Effector memory CD4-positive, alpha-beta T cell (primary cell): Measurements from ENCODE around the gene SMIM23.

Source experiments
- DNase-seq, 3 donors: peaks; one replicate each; pipeline ENCODE4 v3.0.0-alpha.2; 2020
- H3K27ac ChIP-seq: 2 replicates; pipeline ENCODE4 v1.7.0; 2013; ENCODE audit warnings: mild to moderate bottlenecking, low read length, moderate library complexity; ENCODE audit not compliant: insufficient read depth, poor library complexity, severe bottlenecking
- H3K27me3 ChIP-seq: replicated peaks from 2 replicates; pipeline ENCODE4 v1.7.0; 2013; ENCODE audit warnings: mild to moderate bottlenecking, low read length; ENCODE audit not compliant: insufficient read depth, control insufficient read depth, poor library complexity, severe bottlenecking
- H3K36me3 ChIP-seq: 2 replicates; pipeline ENCODE4 v1.7.0; 2013; ENCODE audit warnings: mild to moderate bottlenecking, low read length, moderate library complexity; ENCODE audit not compliant: control insufficient read depth, insufficient read depth
- H3K4me1 ChIP-seq: 2 replicates; pipeline ENCODE4 v1.7.0; 2013; ENCODE audit warnings: low read length, mild to moderate bottlenecking; ENCODE audit not compliant: control insufficient read depth, insufficient read depth, poor library complexity, severe bottlenecking
- H3K4me3 ChIP-seq: 2 replicates; pipeline ENCODE4 v1.7.0; 2013; ENCODE audit warnings: low read length, low read depth, mild to moderate bottlenecking; ENCODE audit not compliant: insufficient read depth, poor library complexity, severe bottlenecking
- H3K9me3 ChIP-seq: 2 replicates; pipeline ENCODE4 v1.7.0; 2013; ENCODE audit warnings: mild to moderate bottlenecking, low read length, moderate library complexity; ENCODE audit not compliant: control insufficient read depth

SMIM23 gene

DNA sequence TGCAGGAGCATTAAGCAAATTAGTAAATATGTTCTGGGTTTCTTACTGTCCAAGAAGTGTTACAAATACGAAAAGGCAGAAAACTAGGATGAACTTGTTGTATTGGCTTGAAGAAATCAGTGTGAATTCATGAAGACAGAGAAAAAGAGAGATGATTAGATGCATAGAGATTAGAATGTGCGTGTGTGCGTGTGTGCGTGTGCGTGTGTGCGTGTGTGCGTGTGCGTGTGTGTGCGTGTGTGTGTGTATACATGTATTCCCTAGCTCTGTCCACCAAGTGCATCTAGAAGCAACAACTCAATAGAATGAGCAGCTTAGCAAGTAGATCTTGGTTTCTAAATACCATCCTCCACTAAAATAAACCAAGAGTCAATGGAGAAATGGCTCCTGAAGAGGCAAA, 41.5 kb downstream of the SMIM23 start:
- no peaks in the 10 kb centered on the region for H3K27me3 ChIP-seq
- H3K27ac ChIP-seq: no peak overlapping the region
- DNase-seq: no peak
- no peaks in the 10 kb centered on the region for H3K36me3 ChIP-seq
- no peaks in the 10 kb centered on the region for H3K9me3 ChIP-seq
- no peak overlapping the region for H3K4me3 ChIP-seq
- no peaks in the 10 kb centered on the region for H3K4me1 ChIP-seq

DNA sequence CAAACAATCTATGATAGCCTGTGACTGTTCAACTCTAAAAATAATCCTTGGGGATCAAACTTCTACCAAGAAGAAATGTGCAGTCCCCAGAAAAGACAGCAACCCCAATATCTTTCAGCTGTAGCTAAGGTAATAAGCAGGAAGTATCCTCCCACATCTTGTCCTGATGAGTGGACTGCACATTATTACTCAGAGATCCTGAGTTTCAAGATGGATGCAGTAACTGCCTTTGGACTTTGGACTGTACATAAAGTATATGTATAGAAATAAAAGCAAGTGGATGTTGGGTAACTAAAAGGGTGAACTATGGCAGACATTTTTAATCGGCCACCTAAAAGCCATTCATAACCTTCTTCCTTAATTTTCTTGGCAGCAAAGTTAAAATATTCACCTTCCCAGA, 45.1 kb downstream of the SMIM23 start:
- H3K4me1 ChIP-seq: no peaks in the 10 kb centered on the region
- no peaks in the 10 kb centered on the region for H3K27me3 ChIP-seq
- H3K4me3 ChIP-seq: no peak overlapping the region
- no peak overlapping the region for H3K27ac ChIP-seq
- no peaks in the 10 kb centered on the region for H3K9me3 ChIP-seq
- DNase-seq: no peak
- H3K36me3 ChIP-seq: no peaks in the 10 kb centered on the region

DNA sequence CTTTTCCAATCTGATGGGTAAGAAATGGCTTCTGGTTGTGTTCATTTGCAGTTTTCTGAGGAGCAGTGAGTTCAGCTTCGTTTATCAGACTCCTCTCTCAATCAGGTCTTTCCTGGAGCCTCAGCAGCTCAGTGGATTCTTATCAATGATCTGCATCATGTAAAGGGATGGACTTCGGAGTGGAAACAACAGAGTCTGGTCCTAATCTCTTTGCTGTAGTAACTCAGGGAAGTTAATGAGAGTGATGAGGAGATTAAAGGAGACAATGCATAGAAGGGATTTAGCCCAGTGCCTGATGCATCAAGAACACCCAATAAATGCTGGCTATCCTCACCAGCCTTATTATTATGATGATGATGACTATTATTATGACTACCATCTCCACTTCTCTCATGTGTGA, 47.2 kb downstream of the SMIM23 start:
- H3K4me3 ChIP-seq: no peak overlapping the region
- no peaks in the 10 kb centered on the region for H3K9me3 ChIP-seq
- H3K4me1 ChIP-seq: no peaks in the 10 kb centered on the region
- H3K36me3 ChIP-seq: no peaks in the 10 kb centered on the region
- no peak overlapping the region for H3K27ac ChIP-seq
- H3K27me3 ChIP-seq: no peaks in the 10 kb centered on the region
- DNase-seq: no peak

DNA sequence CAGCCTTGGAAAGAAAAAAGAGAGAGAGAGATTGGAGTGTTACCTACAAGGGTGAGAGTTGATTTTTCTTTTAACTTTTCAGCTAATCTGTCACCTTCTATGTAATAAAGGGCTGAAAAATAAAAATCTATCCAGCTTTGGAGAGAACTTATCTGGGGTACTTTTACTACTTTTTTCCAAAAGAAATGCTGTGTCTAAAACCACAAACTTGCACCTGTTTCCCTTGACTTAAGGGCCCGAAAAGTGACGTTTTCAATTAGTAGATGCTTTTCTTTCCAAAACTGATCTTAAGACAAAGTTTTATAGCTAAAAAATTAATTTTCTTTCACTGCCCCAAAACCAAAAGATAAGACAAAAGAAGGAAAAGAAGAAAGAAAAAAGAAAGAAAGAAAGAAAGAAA, 48.8 kb downstream of the SMIM23 start:
- DNase-seq: no peak
- Histone ChIP-seq H3K27me3 (no peaks in the 10 kb centered on the region), H3K36me3 (no peaks in the 10 kb centered on the region), H3K9me3 (no peaks in the 10 kb centered on the region), H3K4me1 (no peaks in the 10 kb centered on the region), H3K27ac (no peak overlapping the region), H3K4me3 (no peak overlapping the region)

DNA sequence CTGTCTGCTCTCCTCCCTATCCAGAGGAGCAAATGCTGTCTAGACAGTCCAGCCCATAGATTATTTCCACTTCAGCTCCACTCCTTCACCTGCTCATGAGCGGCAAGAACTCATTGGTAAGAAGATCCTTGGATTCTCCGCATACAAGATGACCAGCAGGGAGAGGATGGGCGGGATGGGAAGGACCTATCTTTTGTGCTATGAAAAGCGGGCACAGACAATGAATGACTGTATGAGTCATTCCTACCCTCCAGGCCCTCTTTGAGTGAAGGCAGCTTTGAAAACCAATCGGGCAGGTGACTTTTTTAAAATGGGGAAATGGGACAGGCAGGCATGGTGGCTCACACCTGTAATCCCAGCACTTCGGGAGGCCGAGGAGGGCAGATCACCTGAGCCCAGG, 49.4 kb downstream of the SMIM23 start:
- no peaks in the 10 kb centered on the region for H3K36me3 ChIP-seq

DNA sequence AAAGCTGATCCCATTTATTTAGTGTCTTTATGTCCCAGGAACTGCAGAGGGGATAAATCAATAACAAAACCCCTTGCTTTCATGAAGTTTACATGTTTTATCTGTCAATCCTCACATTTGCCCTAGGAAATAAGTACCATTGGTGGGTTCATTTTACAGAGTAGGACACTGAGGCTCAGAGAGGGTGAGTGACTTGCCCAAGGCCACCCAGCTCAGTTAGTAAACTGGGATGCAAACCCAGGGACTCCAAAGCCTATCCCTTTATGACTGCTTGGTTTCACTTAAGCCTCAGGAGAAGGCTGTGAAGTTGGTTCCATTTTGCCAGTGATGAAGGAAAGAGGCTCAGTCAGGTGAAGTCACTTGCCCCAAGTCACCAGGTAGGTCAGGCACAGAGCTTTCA, 51.9 kb downstream of the SMIM23 start:
- H3K27me3 ChIP-seq: no peaks in the 10 kb centered on the region
- no peak for DNase-seq
- no peak overlapping the region for H3K27ac ChIP-seq
- no peak overlapping the region for H3K4me3 ChIP-seq
- H3K4me1 ChIP-seq: no peaks in the 10 kb centered on the region
- no peaks in the 10 kb centered on the region for H3K36me3 ChIP-seq
- H3K9me3 ChIP-seq: no peaks in the 10 kb centered on the region

More for the DNA sequence above, 49.4 kb downstream of the SMIM23 start:
- no peaks in the 10 kb centered on the region for H3K9me3 ChIP-seq
- no peak for DNase-seq
- H3K4me3 ChIP-seq: no peak overlapping the region
- no peaks in the 10 kb centered on the region for H3K4me1 ChIP-seq
- H3K27me3 ChIP-seq: no peaks in the 10 kb centered on the region
- no peak overlapping the region for H3K27ac ChIP-seq

DNA sequence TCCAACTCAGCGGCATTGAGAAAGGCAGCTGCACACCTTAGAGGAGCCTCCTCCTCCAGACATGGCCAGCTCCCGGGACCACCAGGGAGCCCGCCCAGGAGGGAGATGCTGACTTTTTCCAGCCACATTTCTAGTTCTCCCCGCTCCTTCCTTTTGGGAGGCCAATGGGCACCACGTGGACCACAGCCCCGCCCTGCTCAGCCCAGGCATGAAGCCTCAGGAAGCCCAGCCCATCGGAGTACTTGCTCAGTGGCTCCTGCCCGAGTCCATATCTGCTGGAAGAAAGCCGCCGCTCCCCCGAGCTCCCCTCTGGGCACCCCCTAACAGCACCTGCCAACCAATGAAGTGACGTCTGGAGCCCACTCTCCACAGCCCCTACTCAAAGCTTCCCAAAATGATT, 52.4 kb downstream of the SMIM23 start:
- no peaks in the 10 kb centered on the region for H3K27me3 ChIP-seq
- no peaks in the 10 kb centered on the region for H3K4me1 ChIP-seq
- no peak overlapping the region for H3K4me3 ChIP-seq
- no peak for DNase-seq
- no peaks in the 10 kb centered on the region for H3K9me3 ChIP-seq
- H3K27ac ChIP-seq: no peak overlapping the region
- H3K36me3 ChIP-seq: no peaks in the 10 kb centered on the region

DNA sequence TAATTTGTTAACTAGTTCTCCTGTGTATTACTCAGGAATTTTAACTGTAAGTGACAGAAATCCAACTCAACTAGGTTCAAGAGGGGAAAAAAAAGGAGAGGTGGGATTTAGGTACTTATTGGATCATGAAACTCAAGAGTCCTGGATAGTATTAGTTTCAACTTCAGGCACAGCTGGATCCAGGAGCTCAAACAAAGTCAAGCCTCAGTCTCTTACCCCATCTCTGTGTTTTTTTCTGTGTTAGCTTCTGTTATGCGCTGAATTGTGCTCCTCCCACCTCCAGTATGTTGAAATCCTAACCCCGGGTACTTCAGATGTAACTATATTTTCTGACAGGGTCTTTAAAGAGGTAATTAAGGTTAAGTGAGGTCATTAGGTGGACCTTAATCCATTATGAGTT, 53.5 kb downstream of the SMIM23 start:
- H3K27me3 ChIP-seq: no peaks in the 10 kb centered on the region
- H3K9me3 ChIP-seq: no peaks in the 10 kb centered on the region
- no peak overlapping the region for H3K4me3 ChIP-seq
- no peak for DNase-seq
- no peaks in the 10 kb centered on the region for H3K4me1 ChIP-seq
- H3K27ac ChIP-seq: no peak overlapping the region
- no peaks in the 10 kb centered on the region for H3K36me3 ChIP-seq

DNA sequence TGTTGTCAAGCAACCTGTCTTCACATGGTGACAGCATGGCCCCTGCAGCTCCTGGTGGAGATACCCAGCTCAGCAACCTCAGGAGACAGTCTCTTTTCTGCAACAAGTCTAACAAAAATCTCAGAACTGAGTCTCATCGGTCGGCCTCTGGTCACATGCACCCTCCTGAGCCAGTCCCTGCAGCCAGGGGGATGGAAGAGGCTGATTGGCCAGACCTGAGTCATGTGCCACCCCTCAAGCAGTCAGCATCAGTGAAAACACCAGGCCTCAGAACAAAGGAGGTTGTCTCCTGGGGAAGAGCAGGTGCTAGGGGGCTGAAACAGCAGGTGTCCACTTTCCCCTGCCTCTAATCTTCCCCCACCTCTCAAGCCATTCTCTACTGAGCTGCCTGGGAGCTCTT, 54.4 kb downstream of the SMIM23 start:
- no peak overlapping the region for H3K27ac ChIP-seq
- no peaks in the 10 kb centered on the region for H3K27me3 ChIP-seq
- H3K4me1 ChIP-seq: no peaks in the 10 kb centered on the region
- no peak overlapping the region for H3K4me3 ChIP-seq
- no peak for DNase-seq
- H3K9me3 ChIP-seq: no peaks in the 10 kb centered on the region
- H3K36me3 ChIP-seq: no peaks in the 10 kb centered on the region
